Peyer's patch (tissue), 4 donors: Measurements from ENCODE around the gene ZPR1.

ENCODE experiments used
- CTCF ChIP-seq, 6 experiments: fragments of 450-650 bp in 4 of 6; fragments of 200-600 bp in 2 of 6; sonication (generic) in 1 of 6; IDR thresholded peaks; one replicate each; pipeline ENCODE4 v1.5.1; 2017 to 2019; ENCODE audit warnings: antibody characterized with exemption in 6 of 6, mild to moderate bottlenecking in 3 of 6, moderate library complexity in 1 of 6
- POLR2A ChIP-seq, 2 donors: fragments of 450-650 bp; IDR thresholded peaks; one replicate each; pipeline ENCODE4 v1.5.1; 2017; ENCODE audit warnings: antibody characterized with exemption in 2 of 2, mild to moderate bottlenecking in 2 of 2, moderate library complexity in 2 of 2

DNA sequence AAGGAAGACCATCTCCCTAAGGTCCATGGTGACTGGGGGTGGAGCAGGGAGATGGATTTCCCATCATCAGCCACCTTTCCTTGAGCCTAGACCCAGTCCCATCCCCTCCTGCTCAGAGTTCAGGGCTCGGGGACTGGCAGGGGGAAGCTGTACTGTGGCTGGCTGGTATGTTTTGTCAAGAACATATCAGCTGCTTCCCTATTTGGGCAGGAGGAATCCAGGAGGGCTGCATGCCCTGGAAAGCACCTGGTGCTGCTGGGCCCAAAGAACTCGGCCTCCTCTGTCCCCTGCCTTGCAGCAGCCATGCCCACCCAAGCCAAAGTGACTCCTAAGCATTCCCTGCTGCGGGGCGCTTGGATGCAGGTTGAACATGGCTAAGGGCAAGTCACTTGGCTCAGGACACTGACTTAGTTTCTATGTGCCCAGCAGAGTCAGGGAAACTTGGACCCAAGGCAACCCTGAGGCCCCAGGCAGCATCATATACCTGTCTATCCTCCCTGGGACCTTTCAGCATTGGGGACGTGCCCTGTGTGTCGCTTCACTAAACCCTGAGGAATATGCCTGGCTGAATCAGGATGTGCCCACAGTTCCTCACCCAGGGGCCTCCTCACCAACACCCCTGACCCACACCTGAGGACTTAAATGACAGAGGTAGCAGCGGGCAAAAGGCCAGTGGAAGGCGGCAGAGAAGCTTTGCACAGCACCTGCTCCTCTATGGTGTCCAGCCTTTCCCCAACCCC, 58.2 kb downstream of the ZPR1 start:
- TF ChIP-seq CTCF (IDR thresholded peaks at IDR 0.05), result no peak
- no peak for TF ChIP-seq POLR2A (IDR thresholded peaks at IDR 0.05)
